ENCODE results near the gene S100A2.

Gene S100A2

DNA sequence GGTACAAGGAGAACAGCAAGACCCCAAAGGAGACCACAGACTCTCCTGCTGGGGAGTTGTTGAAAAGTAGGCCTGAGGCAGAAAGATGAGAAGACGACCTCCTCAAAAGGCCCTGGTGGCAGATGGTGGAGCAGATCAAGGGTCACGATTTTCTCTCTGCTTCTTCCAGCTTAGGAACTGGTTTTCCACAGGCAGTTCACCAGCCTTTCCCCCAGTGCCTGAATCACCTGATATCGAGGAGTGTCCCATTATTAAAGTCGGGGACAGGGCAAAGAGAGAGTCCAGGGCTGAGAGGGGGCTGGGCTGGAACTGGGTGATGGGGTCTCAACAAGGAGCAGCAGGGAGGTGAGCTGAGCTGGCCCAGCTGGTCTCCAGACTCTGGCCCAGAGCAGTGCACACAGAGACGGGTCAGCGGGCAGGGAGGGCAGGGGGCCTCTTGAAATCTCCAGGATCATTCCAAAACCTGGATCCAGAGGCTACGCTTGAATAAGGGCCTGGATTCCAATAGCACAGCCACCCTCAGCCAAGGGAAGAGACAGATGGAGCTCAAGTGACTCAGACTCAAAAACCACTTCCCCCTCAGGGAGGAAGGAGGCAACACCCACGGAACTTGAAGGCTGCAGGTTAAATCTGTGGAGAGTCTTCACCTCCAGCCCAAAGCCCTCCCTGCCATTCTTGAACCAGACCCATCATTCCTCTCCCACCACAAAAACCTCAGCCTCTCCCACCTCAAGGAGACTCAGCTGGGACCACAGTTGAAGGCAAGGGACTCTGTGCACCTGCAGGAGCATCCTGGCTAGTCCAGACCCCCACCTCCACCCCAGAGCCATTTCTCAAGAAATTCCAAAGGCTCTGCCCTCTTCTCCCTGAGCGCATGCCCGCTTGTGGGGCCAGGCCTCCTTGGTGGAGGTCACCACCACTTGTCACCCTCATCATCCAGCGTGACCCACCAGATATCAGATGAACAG is 25.0 kb downstream of the S100A2 start, which contains the start of gene S100A5:
TSS of gene S100A5 (minus strand) at position 541 of the 968 bp plus-strand sequence. CDS start 743 bp downstream, outside the sequence.
- H3K4me3 ChIP-seq (ENCODE audit: low read depth in 1 of 2, low read length in 2 of 2), result peak within 1 kb of the TSS in 1 of 2 donors; percentile 24
- no peak within 1 kb of the TSS for H3K27ac ChIP-seq (ENCODE audit: low read depth, low read length)
- H3K27me3 ChIP-seq (ENCODE audit: control insufficient read depth in 1 of 2, insufficient read depth in 2 of 2, low read length in 2 of 2), result no peaks in the 10 kb centered on the region
- H3K4me1 ChIP-seq (ENCODE audit: control insufficient read depth in 1 of 2, insufficient read depth in 2 of 2, low read length in 2 of 2), result peaks cover 62 to 69% of the 10 kb centered on the region in 2 donors
- H3K36me3 ChIP-seq (ENCODE audit: control insufficient read depth in 1 of 2, insufficient read depth in 2 of 2, low read length in 2 of 2), result no peaks in the 10 kb centered on the region
- no peak within 1 kb of the TSS for H3K9ac ChIP-seq (ENCODE audit: low read depth in 1 of 2, low read length in 2 of 2)
- H3K9me3 ChIP-seq (ENCODE audit: control insufficient read depth in 1 of 2, low read length in 2 of 2), result no peaks in the 10 kb centered on the region

- Histone ChIP-seq H3K36me3 (ENCODE audit: control insufficient read depth in 1 of 2, insufficient read depth in 2 of 2, low read length in 2 of 2) (no peaks in the 10 kb centered on the region), H3K27ac (ENCODE audit: low read depth, low read length) (no peak overlapping the region), H3K9ac (ENCODE audit: low read depth in 1 of 2, low read length in 2 of 2) (no peak overlapping the region), H3K4me1 (ENCODE audit: control insufficient read depth in 1 of 2, insufficient read depth in 2 of 2, low read length in 2 of 2) (peaks cover 61 to 63% of the 10 kb centered on the region in 2 donors), H3K9me3 (ENCODE audit: control insufficient read depth in 1 of 2, low read length in 2 of 2) (no peaks in the 10 kb centered on the region), H3K27me3 (ENCODE audit: control insufficient read depth in 1 of 2, insufficient read depth in 2 of 2, low read length in 2 of 2) (no peaks in the 10 kb centered on the region), H3K4me3 (ENCODE audit: low read depth in 1 of 2, low read length in 2 of 2) (no peak overlapping the region)
Observed at GRCh38 chr1:153539395-153540093, 26.1 kb downstream of the S100A2 start.

GRCh38 chr1:153538315-153538821 is 27.3 kb downstream of the S100A2 start:
- Histone ChIP-seq H3K9me3 (ENCODE audit: control insufficient read depth in 1 of 2, low read length in 2 of 2) (no peaks in the 10 kb centered on the region), H3K36me3 (ENCODE audit: control insufficient read depth in 1 of 2, insufficient read depth in 2 of 2, low read length in 2 of 2) (no peaks in the 10 kb centered on the region), H3K27me3 (ENCODE audit: control insufficient read depth in 1 of 2, insufficient read depth in 2 of 2, low read length in 2 of 2) (no peaks in the 10 kb centered on the region), H3K9ac (ENCODE audit: low read depth in 1 of 2, low read length in 2 of 2) (peak overlapping the region; percentile 34 to 67), H3K4me1 (ENCODE audit: control insufficient read depth in 1 of 2, insufficient read depth in 2 of 2, low read length in 2 of 2) (peaks cover 61 to 63% of the 10 kb centered on the region in 2 donors), H3K27ac (ENCODE audit: low read depth, low read length) (peak overlapping the region; percentile 71), H3K4me3 (ENCODE audit: low read depth in 1 of 2, low read length in 2 of 2) (no peak overlapping the region)

- H3K9me3 ChIP-seq (ENCODE audit: control insufficient read depth in 1 of 2, low read length in 2 of 2), result no peaks in the 10 kb centered on the region
- H3K4me1 ChIP-seq (ENCODE audit: control insufficient read depth in 1 of 2, insufficient read depth in 2 of 2, low read length in 2 of 2), result peaks cover 63 to 68% of the 10 kb centered on the region in 2 donors
- no peak overlapping the region for H3K4me3 ChIP-seq (ENCODE audit: low read depth in 1 of 2, low read length in 2 of 2)
- no peaks in the 10 kb centered on the region for H3K36me3 ChIP-seq (ENCODE audit: control insufficient read depth in 1 of 2, insufficient read depth in 2 of 2, low read length in 2 of 2)
- no peak overlapping the region for H3K27ac ChIP-seq (ENCODE audit: low read depth, low read length)
- no peaks in the 10 kb centered on the region for H3K27me3 ChIP-seq (ENCODE audit: control insufficient read depth in 1 of 2, insufficient read depth in 2 of 2, low read length in 2 of 2)
- no peak overlapping the region for H3K9ac ChIP-seq (ENCODE audit: low read depth in 1 of 2, low read length in 2 of 2)
Observed at GRCh38 chr1:153537376-153537730, 28.3 kb downstream of the S100A2 start.

DNA sequence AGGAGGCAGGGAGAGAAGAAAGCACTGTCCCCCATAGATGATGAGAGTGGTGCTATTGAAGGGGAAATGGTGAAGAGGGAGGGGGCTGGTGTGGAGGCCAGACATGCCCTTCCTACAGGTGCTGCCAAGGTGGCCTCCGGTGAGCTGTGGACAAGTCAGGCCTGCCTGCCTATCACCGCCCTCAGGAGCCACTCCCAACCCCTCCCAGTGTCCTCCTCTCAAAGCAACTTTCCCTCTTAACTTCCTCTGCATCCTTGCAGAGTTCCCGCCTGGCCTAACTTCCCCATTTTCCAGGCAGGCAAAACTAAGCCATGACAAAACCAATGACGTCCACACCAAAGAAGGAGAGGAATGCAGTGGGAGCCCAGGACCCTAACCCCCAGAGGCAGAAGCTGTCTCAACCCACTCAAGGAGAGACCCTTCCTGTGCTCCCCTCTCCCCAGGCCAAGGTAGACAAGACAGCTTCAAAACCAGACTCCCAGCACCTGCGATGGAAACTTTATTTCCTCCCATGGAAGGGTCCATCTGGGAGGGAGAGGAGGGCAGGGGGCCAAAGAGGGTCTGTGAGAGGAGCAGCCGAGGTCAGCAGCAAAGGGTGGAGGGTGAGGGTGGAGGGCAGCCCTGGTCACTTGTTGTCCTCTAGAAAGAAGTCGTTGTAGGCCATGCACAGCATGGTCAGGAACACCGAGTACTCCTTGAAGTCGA is 28.8 kb downstream of the S100A2 start:
- Histone ChIP-seq H3K4me1 (ENCODE audit: control insufficient read depth in 1 of 2, insufficient read depth in 2 of 2, low read length in 2 of 2) (peaks cover 68 to 72% of the 10 kb centered on the region in 2 donors), H3K9me3 (ENCODE audit: control insufficient read depth in 1 of 2, low read length in 2 of 2) (no peaks in the 10 kb centered on the region), H3K27me3 (ENCODE audit: control insufficient read depth in 1 of 2, insufficient read depth in 2 of 2, low read length in 2 of 2) (no peaks in the 10 kb centered on the region), H3K27ac (ENCODE audit: low read depth, low read length) (peak overlapping the region; percentile 95), H3K9ac (ENCODE audit: low read depth in 1 of 2, low read length in 2 of 2) (peak overlapping the region; percentile 95 to 98), H3K36me3 (ENCODE audit: control insufficient read depth in 1 of 2, insufficient read depth in 2 of 2, low read length in 2 of 2) (no peaks in the 10 kb centered on the region), H3K4me3 (ENCODE audit: low read depth in 1 of 2, low read length in 2 of 2) (peak overlapping the region; percentile 77 to 85)

DNA sequence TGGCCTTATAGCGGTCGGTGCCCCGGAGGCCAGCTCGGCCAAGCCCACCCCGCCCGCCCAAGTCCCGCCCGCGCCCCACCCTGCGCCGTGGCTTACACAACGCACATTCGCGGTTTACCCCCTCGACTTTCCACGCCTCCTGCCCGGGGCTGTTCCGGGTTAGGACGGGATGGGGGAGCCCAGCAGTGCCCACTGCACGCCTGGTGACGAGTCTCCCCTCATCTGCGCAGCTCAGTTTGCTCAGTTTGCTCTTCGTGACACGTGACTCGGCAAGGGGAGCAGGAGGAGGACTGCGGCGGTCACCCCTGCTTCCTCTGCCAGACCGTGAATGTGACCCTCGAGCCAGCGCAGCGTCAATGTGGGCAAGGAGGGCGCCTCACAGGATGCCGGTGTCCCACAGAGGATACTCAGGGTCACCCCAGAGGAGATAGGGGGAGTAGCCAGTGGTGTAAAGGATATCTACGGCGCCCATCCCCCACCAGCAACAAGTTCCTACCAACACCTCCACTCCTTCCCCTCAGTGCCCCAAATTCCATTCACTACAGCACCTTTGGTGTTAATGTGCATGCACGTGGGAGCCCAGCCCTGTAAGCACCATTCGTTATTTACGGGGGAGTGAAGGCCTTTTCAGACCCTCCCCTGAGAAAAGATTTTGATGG is 29.5 kb downstream of the S100A2 start:
- Histone ChIP-seq H3K4me3 (ENCODE audit: low read depth in 1 of 2, low read length in 2 of 2) (peak overlapping the region; percentile 77 to 85), H3K9me3 (ENCODE audit: control insufficient read depth in 1 of 2, low read length in 2 of 2) (no peaks in the 10 kb centered on the region), H3K4me1 (ENCODE audit: control insufficient read depth in 1 of 2, insufficient read depth in 2 of 2, low read length in 2 of 2) (peaks cover 68 to 75% of the 10 kb centered on the region in 2 donors), H3K36me3 (ENCODE audit: control insufficient read depth in 1 of 2, insufficient read depth in 2 of 2, low read length in 2 of 2) (no peaks in the 10 kb centered on the region), H3K27ac (ENCODE audit: low read depth, low read length) (peak overlapping the region; percentile 95), H3K27me3 (ENCODE audit: control insufficient read depth in 1 of 2, insufficient read depth in 2 of 2, low read length in 2 of 2) (no peaks in the 10 kb centered on the region), H3K9ac (ENCODE audit: low read depth in 1 of 2, low read length in 2 of 2) (peak overlapping the region; percentile 95 to 98)

DNA sequence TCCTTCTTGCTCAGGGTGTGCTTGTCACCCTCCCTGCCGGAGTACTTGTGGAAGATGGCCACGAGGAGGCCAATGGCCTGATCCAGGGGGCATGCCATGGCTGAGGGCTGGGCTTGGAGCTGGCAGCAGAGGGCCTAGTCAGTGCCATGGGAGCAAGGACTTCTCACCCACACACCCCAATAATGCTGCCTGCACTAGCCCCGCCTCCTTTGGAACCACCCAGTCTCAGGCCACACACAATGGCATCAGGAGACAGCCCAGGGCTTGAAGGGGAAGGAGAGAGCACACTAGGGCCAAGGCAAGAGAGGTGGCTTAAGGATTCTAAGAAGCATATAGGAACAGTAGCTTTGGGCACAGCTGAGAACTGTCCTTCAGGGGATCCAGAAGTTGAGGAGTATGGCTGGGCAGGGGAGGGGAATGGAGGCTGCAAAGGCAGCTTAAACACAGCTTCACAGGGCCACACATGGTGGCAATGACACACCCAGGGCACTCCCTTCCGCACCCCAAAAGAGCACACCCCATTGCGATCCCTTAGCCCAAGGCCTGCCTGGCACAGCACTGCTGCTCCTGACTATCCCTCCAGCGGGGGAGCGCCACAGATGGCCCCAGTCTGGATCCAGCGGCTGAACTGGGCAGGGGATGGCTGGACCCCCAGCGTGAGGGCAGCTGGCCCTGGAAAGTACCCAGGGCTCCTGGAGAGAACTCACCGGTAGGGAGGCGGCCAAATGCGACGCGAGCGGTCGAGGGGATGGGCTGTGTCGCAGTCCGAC is 30.2 kb downstream of the S100A2 start, which contains the start of gene S100A6:
TSS of gene S100A6 (minus strand) at position 750 of the 770 bp plus-strand sequence. CDS start at position 98, 652 bp downstream.
- Histone ChIP-seq H3K4me3 (ENCODE audit: low read depth in 1 of 2, low read length in 2 of 2) (peak within 1 kb of the TSS; percentile 77 to 85), H3K9me3 (ENCODE audit: control insufficient read depth in 1 of 2, low read length in 2 of 2) (no peaks in the 10 kb centered on the region), H3K4me1 (ENCODE audit: control insufficient read depth in 1 of 2, insufficient read depth in 2 of 2, low read length in 2 of 2) (peaks cover 61 to 68% of the 10 kb centered on the region in 2 donors), H3K36me3 (ENCODE audit: control insufficient read depth in 1 of 2, insufficient read depth in 2 of 2, low read length in 2 of 2) (no peaks in the 10 kb centered on the region), H3K27ac (ENCODE audit: low read depth, low read length) (peak within 1 kb of the TSS; percentile 95), H3K9ac (ENCODE audit: low read depth in 1 of 2, low read length in 2 of 2) (peak within 1 kb of the TSS; percentile 95 to 98), H3K27me3 (ENCODE audit: control insufficient read depth in 1 of 2, insufficient read depth in 2 of 2, low read length in 2 of 2) (no peaks in the 10 kb centered on the region)

- Histone ChIP-seq H3K4me3 (ENCODE audit: low read depth in 1 of 2, low read length in 2 of 2) (peak overlapping the region; percentile 77 to 85), H3K4me1 (ENCODE audit: control insufficient read depth in 1 of 2, insufficient read depth in 2 of 2, low read length in 2 of 2) (peaks cover 55 to 62% of the 10 kb centered on the region in 2 donors), H3K36me3 (ENCODE audit: control insufficient read depth in 1 of 2, insufficient read depth in 2 of 2, low read length in 2 of 2) (no peaks in the 10 kb centered on the region), H3K27me3 (ENCODE audit: control insufficient read depth in 1 of 2, insufficient read depth in 2 of 2, low read length in 2 of 2) (no peaks in the 10 kb centered on the region), H3K9me3 (ENCODE audit: control insufficient read depth in 1 of 2, low read length in 2 of 2) (no peaks in the 10 kb centered on the region), H3K9ac (ENCODE audit: low read depth in 1 of 2, low read length in 2 of 2) (peak overlapping the region; percentile 95 to 98), H3K27ac (ENCODE audit: low read depth, low read length) (peak overlapping the region; percentile 95)
Observed at GRCh38 chr1:153534925-153535241, 30.8 kb downstream of the S100A2 start.
